GM12874 (cell line): ENCODE measurements around the gene LILRB1.

Experiments
- TF ChIP-seq, protein P1 (sequence below): IDR thresholded peaks from 2 replicates; pipeline ENCODE4 v1.5.1; 2011; ENCODE audit warnings: low read depth, mild to moderate bottlenecking, control low read depth, low read length, moderate library complexity; ENCODE audit not compliant: insufficient read depth

The LILRB1 gene

DNA sequence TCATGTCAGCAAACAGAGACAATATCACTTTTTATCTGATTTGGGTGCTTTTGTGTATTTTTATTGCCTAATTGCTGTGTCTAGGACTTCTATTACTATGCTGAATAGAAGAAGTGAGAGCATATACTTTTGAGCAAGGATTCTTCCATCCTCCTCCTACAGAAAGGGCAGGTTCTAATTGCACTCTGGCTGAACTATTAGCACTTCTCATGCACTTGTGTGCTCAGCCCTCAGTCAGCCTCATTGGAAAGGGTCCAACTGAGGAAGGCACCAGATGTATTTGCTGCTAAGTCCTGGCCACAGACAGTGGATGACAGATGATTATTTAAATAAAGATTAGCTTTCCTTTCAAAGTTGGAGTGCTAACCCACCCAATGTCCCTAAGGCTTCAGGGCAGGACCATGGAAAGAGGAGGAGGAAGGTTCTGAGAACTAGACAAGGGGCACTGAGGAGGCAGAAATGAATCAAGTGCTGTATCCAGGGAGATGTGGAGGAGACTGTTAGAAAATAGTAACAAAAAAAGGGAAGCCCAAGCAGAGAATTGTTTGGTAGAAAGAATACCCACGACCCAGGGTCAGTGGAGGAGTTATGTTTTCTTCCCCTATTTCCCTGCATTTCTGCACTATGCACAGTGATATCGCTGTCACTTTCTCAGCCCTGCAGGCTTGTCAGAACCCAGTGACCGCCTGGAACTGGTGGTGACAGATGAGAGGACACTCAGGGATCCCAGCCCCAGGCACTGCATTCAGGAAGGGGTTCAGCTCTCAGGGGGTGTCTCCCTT lies 40.5 kb downstream of the LILRB1 start:
- TF ChIP-seq, protein P1, sequence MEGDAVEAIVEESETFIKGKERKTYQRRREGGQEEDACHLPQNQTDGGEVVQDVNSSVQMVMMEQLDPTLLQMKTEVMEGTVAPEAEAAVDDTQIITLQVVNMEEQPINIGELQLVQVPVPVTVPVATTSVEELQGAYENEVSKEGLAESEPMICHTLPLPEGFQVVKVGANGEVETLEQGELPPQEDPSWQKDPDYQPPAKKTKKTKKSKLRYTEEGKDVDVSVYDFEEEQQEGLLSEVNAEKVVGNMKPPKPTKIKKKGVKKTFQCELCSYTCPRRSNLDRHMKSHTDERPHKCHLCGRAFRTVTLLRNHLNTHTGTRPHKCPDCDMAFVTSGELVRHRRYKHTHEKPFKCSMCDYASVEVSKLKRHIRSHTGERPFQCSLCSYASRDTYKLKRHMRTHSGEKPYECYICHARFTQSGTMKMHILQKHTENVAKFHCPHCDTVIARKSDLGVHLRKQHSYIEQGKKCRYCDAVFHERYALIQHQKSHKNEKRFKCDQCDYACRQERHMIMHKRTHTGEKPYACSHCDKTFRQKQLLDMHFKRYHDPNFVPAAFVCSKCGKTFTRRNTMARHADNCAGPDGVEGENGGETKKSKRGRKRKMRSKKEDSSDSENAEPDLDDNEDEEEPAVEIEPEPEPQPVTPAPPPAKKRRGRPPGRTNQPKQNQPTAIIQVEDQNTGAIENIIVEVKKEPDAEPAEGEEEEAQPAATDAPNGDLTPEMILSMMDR, result no peak

DNA sequence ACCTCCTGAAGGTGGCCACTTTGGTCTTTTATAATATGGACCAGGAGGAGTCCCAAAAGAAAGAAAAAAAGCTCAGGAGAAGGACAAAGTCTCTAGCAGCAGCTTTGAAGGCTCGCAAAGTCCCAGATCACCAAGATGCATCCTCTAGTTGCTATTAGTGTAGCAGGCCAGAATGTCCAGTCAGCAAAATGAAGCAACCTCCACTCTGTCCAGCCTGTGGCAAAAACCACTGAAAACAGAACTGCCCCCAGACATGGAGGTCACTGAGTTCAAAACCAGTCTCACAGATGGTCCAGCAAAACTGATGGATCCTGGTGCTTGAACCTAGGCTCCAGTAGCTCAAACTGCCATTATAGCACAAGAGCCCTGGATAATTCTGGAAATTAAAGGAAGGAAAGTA lies 42.9 kb downstream of the LILRB1 start:
- TF ChIP-seq, protein P1, result no peak

DNA sequence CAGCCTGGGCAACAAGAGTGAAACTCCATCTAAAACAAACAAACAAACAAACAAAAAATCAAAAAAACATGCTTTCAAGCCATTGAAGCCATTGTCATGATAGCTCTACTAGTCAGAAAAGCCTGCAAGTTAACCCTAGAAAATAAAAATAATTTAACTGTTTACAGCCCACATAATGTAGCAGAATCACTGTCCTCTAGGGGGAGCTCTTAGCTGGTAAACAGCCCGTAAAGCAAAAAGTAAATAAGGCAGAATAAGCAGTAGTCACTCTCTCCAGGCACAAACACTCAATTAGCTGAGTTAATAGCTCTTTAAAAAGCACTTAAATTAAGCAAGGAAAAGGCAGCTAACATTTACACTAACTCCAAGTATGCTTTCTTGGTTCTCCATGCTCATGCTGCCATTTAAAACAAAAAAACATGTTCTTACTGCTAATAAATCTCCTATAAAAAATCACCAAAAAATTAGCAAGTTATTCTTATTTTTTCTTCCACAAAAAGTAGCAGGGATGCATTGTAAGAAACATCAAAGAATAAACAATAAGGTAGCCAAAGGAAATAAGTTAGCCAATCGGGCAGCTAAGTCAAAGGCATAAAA lies 43.8 kb downstream of the LILRB1 start:
- TF ChIP-seq, protein P1, result peak; percentile 66

DNA sequence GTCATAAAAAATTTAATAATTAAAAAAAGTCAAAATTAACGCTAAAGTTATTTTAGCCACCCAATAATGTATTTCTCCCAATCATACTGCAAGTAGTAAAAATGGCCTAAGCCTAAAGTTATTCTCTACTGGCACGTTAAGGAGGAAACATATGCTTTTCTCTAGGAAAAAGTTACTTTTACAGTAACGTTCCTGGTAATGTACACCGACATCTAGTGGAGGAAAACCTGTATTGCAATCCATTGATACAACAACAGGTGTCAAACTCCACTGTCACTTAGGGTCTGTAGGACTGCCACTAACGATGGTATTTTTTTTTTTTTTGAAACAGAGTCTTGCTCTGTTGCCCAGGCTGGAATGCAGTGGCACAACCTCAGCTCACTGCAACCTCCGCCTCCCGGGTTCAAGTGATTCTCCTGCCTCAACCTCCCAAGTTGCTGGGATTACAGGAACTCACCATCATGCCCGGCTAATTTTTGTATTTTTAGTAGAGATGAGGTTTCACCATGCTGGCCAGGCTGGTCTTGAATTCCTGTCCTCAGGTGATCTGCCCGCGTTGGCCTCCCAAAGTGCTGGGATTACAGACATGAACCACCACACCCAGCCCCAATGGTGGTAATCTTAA lies 46.0 kb downstream of the LILRB1 start:
- TF ChIP-seq, protein P1, result peak; percentile 70

DNA sequence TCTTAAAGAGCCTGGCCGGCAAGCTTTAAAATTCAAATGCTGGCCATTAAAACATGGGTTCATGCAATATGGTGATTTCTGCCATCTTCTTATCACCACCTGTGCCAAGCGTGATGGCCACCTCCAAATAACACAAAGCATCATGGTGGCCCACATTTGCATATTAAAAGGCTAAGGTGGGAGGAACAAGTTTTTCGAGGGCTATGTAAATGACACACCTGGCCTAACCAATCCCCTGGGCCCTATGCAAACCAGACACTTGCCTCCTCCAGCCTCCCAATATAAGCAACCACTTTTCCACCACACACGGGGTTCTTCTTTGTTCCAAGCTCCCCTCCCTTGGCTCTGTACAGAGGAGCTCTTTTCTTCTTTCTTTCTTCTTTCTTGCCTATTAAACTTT lies 46.9 kb downstream of the LILRB1 start:
- TF ChIP-seq, protein P1, result no peak

DNA sequence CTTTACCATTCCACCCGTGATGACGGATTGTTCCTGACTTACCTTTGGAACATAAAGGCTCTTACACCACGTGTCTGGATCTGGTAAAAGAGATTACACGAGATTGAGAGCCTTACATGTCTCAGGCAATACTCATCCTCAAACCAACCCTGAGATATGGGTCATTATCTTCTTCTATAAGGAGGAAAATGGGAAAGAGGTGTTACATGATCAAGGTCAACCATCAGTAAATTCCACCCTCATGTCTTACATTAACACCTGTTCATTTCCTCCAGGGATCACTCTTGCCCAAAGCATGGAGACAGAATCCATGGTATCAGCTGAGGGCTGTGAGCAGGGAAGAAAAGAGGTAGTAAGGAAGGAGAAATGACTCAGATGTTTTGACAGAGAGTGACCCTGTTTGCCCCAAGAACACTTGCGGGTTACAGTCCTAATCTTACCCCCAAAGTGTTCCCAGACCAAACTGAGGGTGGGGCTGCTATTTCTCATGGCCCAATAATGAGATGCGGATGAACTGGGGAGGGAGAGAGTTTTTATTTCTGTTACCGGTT lies 52.1 kb downstream of the LILRB1 start:
- TF ChIP-seq, protein P1, result no peak

DNA sequence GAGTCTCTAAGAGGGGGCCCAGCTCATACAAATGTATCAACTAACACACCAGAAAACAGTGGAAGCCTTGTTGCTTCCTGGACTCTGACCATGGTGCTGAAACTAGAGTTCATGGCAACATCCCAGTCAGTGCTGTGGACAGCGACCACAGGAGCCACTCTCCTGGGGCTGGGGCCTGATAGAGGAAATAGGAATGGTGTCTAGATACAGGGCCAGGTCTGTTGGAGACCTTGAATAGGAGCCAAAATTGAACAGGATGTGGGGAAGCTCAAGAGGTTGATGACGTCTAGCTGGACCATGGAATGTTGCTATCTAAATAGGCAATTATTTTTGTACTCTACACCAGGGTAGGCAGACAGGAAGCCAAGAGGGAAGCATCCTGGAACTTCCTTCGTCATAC lies 54.2 kb downstream of the LILRB1 start:
- TF ChIP-seq, protein P1, result no peak
